Endothelial cell of umbilical vein (primary cell): ENCODE results near the gene PSMC4.

Experiments used
- EZH2 ChIP-seq: IDR thresholded peaks from 2 replicates; pipeline ENCODE4 v1.6.1; 2012; ENCODE audit warnings: borderline replicate concordance, low read depth, mild to moderate bottlenecking, moderate library complexity, low read length, inconsistent platforms; ENCODE audit not compliant: severe bottlenecking
- FOS ChIP-seq: IDR thresholded peaks from 2 replicates; pipeline ENCODE4 v1.6.1; 2011; ENCODE audit warnings: mild to moderate bottlenecking, low read length, moderate library complexity, borderline replicate concordance; ENCODE audit not compliant: insufficient read depth
- GATA2 ChIP-seq: IDR thresholded peaks from 2 replicates; pipeline ENCODE4 v1.7.0; 2011; ENCODE audit warnings: low read depth, mild to moderate bottlenecking, moderate library complexity, mixed read lengths, low read length; ENCODE audit not compliant: insufficient read length, insufficient read depth
- JUN ChIP-seq: IDR thresholded peaks from 2 replicates; pipeline ENCODE4 v1.6.1; 2011; ENCODE audit warnings: borderline replicate concordance, low read depth; ENCODE audit not compliant: insufficient read length, insufficient read depth
- MAX ChIP-seq: IDR thresholded peaks from 2 replicates; pipeline ENCODE4 v1.6.1; 2011; ENCODE audit not compliant: insufficient read depth, insufficient read length
- POLR2A ChIP-seq: IDR thresholded peaks from 2 replicates; pipeline ENCODE4 v1.6.1; 2012; ENCODE audit warnings: low read depth, mild to moderate bottlenecking, control low read depth, low read length
- POLR2AphosphoS5 ChIP-seq: IDR thresholded peaks from 2 replicates; pipeline ENCODE4 v1.6.1; 2012; ENCODE audit warnings: low read depth, mild to moderate bottlenecking, control low read depth, low read length, moderate library complexity; ENCODE audit not compliant: insufficient read depth
- TF ChIP-seq, protein P1 (sequence below), 2 donors: IDR thresholded peaks; 1 replicate in 1 of 2; 2 replicates in 1 of 2; pipeline ENCODE4 v1.5.1; 2011; ENCODE audit warnings: low read length in 2 of 2, mild to moderate bottlenecking in 2 of 2, moderate library complexity in 2 of 2, control low read depth in 1 of 2, inconsistent platforms in 1 of 2, low read depth in 1 of 2; ENCODE audit not compliant: insufficient read depth in 1 of 2; ENCODE audit errors: extremely low read depth in 1 of 2

DNA sequence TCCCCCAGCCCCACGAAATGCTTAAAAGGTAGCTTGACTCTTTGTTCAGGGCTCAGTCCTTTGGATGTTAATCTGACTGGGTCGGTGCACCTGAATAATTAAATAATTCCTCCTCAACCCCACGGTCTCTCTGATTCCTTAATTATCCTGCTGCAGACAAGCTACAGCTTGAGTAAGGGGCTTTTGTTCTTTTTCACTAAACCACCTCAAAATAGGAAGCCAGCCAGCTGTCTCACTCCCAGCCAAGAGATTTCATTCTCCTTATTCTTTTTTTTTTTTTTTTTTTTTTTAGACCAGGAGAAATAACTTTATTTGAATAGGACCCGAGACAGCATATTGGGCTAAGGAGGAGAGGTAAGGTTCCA is 28.6 kb upstream of the PSMC4 start:
- TF ChIP-seq, protein P1, sequence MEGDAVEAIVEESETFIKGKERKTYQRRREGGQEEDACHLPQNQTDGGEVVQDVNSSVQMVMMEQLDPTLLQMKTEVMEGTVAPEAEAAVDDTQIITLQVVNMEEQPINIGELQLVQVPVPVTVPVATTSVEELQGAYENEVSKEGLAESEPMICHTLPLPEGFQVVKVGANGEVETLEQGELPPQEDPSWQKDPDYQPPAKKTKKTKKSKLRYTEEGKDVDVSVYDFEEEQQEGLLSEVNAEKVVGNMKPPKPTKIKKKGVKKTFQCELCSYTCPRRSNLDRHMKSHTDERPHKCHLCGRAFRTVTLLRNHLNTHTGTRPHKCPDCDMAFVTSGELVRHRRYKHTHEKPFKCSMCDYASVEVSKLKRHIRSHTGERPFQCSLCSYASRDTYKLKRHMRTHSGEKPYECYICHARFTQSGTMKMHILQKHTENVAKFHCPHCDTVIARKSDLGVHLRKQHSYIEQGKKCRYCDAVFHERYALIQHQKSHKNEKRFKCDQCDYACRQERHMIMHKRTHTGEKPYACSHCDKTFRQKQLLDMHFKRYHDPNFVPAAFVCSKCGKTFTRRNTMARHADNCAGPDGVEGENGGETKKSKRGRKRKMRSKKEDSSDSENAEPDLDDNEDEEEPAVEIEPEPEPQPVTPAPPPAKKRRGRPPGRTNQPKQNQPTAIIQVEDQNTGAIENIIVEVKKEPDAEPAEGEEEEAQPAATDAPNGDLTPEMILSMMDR (IDR thresholded peaks at IDR 0.05; ENCODE audit: extremely low read depth in 1 of 2, insufficient read depth in 1 of 2, low read depth in 1 of 2, low read length in 2 of 2): no peak
- no peak for TF ChIP-seq POLR2AphosphoS5
- TF ChIP-seq POLR2A: no peak
- no peak for TF ChIP-seq MAX
- no peak for TF ChIP-seq EZH2
- TF ChIP-seq GATA2: no peak
- no peak for TF ChIP-seq FOS
- no peak for TF ChIP-seq JUN
